ENCODE measurements around the gene RALGPS2.

The RALGPS2 gene

DNA sequence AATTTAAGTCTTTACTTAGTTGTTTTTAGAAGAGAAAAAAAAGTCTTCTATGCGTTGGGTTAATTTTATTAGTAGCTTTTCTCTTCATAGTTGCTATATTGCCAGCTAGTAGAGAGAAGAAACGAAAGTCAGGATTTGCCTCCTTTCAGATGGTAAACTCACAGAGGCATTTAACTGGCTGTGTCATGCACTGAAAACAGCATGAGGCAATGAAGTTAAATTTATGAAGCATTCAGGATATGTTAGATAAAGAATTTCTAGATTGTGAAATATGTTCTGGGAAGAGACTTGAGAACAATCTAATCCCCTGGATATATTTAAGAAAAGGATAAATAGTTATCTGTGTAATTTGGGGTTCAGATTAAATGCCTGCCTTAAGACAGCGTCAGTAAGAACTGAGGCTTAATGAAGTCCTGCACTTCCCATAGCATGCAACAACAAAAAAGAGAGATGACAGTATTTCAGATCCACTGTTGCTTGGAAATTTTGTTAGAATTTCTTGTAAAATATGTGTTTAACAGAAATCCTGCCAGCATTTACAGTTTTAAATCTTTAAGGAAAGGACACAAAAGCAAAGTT, 144.2 kb downstream of the RALGPS2 start:
- DNase-seq: no peak

GRCh38 chr1:178870221-178870620, 145.2 kb downstream of the RALGPS2 start:
- no peak for DNase-seq

DNA sequence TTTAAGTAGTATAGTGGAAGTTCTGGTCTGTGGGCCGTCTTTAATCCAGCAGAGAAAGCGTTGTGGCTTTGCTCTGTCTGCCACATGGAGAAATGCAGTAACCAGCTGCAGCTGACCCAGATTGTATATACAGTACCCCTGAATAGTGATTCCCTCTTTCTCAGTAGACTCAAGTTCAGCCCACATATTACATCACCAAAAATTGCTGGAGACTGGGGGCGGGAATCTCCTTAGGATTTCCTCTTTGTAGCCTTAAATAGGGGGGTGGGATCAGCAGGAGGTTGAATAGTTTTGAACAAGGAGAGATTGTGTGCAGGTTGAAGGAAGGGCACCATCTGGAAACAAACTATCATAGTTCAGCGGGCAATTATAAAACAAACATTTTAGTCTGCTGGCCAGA, 145.9 kb downstream of the RALGPS2 start, which contains the start of gene ANGPTL1:
ANGPTL1 (minus strand) TSS at position 134 of the 400 bp plus-strand sequence. CDS start 5,301 bp downstream, outside the sequence.
- DNase-seq: no peak

- DNase-seq: no peak
Observed at GRCh38 chr1:178871551-178872320, 146.7 kb downstream of the RALGPS2 start.

DNA sequence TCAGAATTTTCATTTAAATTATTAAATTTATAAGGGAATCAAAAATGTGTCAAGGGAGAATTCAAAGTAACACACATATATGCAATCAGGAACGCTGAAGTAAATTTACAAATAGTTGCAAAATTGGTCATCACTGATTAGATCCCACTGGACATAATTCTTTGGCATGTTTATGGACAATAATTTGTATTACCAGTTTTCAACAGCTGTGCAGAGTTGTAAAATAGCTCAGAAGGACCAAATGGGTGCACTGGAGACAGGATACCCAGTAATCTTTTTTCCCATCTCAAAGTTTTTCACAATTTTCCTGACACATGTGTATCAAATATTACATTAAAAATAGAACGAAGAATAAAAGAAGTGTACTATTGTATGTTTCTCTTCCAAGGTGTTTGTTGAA, 149.9 kb downstream of the RALGPS2 start:
- DNase-seq: no peak

GRCh38 chr1:178875936-178876335, 150.9 kb downstream of the RALGPS2 start:
- no peak for DNase-seq

DNA sequence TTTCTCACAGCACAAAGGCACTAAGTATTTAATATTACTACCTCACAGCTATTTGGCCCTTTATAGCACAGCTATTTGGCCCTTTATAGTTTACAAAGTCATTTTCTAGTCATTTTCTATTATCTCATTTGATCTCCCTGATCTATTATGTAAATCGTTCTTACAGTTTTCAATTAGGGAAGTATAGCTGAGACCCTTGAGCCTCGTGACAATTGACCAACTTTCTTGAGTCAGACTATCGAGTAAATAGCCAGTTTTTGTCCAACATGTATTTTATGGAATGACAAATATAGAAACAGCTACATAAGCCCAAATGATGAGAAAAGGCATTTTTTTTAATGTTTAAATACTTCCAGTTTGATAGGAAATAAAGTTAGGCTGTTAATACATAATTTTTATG, 152.9 kb downstream of the RALGPS2 start:
- DNase-seq: no peak

DNA sequence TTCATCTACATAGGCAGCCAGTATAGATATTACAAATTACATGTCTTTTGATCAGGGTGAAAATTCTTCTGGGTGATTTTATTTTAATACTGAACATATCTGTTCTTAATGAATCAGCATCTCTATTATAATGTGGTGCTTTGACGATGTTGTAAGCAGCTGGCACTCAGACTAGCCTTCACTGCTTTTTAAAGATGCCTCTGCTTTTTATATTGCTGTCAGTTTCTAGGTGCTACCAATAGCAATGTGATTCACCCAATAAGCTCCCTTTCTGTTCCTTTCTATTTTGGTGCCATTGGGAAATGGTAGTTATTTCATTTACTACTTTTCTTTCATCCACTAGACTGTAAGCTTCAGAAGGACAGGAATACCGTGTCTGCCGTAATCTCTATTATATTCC, 156.9 kb downstream of the RALGPS2 start:
- DNase-seq: no peak

DNA sequence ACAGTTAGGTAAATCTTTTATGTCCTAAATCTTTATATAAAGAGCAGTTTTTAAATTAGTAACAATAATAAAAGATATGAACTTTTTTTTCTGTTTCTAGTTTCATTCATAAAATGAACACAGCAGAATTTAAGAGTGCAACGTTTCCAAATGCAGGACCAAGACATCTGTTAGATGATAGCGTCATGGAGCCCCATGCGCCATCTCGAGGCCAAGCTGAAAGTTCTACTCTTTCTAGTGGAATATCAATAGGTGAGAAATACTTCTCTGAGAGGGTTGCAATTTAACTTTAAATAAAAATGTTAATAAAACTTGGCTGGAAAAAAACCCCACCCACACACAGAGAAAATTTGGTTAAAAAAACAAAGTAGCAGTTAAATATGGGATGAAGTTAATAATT, 160.8 kb downstream of the RALGPS2 start:
- DNase-seq: no peak

DNA sequence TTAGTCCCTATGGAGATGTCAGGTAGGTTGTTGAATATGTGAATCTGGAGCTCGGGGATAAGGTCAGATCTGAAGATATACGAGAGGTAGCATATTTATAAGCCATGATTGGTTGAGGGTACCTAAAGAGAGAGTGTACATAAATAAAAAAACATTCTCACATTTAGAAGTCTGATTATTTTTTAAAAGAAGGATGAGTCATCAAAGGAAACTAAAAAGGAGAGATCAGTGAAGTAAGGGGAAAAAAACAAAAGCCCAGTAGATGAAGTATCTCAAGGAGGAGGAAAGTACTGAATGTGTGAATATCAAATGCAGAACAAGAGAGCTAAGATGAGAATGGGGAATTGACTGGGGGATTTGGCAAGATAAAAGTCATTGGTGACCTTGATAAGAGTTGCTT, 161.5 kb downstream of the RALGPS2 start:
- DNase-seq: no peak

DNA sequence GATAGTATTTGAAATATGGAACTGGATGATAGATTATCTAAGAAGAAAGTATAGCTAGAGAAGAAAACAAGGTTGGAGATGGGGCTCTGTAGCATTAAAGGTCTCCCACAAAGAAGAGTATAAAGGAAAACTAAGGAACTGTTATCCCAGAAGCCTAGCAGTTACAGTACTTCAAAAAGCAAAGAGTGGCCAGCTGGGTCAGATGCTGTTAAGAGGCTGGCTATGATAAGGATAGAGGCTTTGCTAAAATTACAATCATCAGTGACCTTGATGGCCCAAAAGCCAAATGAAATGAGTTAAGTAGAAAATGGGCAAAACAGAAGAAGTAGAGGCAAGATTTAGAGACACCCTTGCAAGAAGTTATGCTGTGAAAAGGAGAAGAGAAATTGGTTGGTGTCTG, 170.9 kb downstream of the RALGPS2 start:
- no peak for DNase-seq

- no peak for DNase-seq
Observed at GRCh38 chr1:178898401-178898800, 173.4 kb downstream of the RALGPS2 start.

- DNase-seq: no peak
Observed at GRCh38 chr1:178899402-178899801, 174.4 kb downstream of the RALGPS2 start.

DNA sequence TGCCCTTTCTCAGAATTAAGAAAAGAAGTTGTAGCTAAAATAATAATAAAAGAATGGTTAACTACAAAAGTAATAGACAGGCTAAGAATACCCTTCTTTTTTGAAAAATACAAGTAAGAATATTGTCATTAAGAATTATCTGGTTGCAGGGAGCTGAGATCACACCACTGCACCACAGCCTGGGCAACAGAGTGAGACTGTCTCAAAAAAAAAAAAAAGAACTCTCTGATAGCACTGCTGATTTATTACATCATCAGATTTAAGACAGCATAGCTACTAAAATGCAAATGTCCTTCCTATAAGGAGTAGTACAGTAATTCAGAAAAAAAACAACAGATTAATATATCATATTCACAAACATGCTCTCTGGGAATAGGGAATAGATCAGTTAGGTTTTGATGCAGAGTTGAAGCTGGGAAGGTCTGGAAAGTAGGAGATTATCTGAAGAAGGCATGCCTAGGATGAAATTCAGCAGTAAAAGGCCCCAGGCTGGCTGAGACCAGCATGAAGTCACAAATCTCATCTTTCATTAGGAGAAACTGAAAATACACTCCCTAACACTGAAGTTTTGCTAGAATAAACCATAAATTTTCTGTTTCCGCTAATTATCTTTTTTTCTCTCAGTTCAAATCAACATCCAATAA, 176.6 kb downstream of the RALGPS2 start:
- no peak for DNase-seq

- no peak for DNase-seq
Observed at GRCh38 chr1:178908358-178908757, 183.3 kb downstream of the RALGPS2 start.

DNA sequence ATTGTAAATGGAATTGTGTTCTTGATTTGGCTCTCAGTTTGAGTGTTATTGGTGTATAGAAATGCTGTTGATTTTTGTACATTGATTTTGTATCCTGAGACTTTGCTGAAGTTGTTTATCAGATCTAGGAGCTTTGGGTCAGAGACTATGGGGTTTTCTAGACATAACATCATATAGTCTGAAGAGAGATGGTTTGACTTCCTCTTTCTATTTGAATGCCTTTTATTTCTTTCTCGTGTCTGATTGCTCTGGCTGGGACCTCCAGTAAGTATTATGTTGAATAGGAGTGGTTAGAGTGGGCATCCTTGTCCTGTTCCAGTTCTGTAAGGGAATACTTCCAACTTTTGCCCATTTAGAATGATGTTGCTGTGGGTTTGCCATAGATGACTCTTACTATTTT, 185.0 kb downstream of the RALGPS2 start:
- no peak for DNase-seq

GRCh38 chr1:178912597-178912996, 187.6 kb downstream of the RALGPS2 start:
- DNase-seq: no peak

GRCh38 chr1:178916448-178917174, 191.6 kb downstream of the RALGPS2 start:
- DNase-seq: no peak

GRCh38 chr1:178918308-178918707, 193.3 kb downstream of the RALGPS2 start:
- DNase-seq: no peak

DNA sequence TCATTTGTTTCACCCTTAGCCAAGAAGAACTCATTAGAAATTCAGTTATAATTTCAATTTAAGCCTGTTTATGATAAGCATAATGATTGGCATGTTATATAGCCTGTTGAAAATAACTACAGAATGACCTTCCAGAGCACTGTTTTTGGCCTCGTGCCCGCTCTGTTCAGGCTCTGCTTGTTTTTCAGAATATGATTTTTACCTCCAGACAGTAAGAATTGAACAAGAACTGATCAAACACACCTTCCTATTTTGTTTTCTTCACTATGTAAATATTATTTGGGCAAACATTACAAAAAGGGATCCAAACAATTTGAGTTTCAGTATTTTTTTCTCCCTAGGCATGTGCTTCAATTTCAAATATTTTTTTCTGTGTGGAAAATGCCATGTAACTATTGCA, 193.9 kb downstream of the RALGPS2 start:
- DNase-seq: no peak

GRCh38 chr1:178919581-178919980, 194.5 kb downstream of the RALGPS2 start:
- DNase-seq: no peak

DNA sequence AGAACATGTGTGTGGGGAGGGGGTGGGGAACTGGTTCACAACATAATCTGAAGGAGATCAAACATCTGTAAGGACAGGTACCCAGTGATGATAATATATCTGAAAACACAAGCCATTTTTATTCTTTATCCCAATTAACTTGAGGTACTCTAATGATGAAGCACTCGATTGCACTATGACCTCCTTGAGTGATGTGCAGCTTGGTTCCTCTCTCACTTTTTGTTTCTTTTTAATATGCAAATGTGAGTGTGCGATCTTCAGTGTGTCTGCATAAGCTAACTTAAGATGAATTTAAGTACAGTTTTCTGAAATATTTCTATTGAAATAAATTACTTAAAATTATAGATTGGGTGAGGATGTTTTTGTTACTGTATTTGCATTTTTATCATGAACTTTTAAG, 196.5 kb downstream of the RALGPS2 start:
- DNase-seq: no peak

GRCh38 chr1:178923512-178923911, 198.5 kb downstream of the RALGPS2 start:
- DNase-seq: no peak

DNA sequence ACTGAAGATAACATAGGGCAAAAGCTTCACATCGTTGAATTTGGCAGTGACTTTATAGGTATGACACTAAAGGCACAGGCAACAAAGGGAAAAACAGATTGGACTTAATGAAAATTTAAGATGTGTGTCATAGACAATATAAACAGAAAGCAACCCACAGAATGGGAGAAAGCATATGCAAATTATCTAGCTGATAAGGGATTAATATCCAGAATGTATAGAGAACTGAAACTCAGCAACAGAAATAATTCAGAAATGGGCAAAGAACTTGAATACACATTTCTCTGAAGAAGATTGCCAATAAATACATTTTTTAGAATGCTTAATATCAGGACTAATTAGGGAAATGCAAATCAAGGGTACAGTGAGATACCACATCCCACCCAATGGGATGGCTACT, 201.0 kb downstream of the RALGPS2 start:
- DNase-seq: no peak

All from NCI-H2107 (cell line).